GOT3 (cell line): Measurements from ENCODE around the gene TMEM161A.
"Not testable (repeated sequence)": the region's sequence is repeated elsewhere in the genome, so short reads cannot be mapped to it uniquely, and the experiment has no call there.

ENCODE experiments used
- DNase-seq: peaks from one replicate; lab custom pipeline; 2025; ENCODE audit warnings: mixed read lengths; lab: John Stamatoyannopoulos, UW

The TMEM161A gene

DNA sequence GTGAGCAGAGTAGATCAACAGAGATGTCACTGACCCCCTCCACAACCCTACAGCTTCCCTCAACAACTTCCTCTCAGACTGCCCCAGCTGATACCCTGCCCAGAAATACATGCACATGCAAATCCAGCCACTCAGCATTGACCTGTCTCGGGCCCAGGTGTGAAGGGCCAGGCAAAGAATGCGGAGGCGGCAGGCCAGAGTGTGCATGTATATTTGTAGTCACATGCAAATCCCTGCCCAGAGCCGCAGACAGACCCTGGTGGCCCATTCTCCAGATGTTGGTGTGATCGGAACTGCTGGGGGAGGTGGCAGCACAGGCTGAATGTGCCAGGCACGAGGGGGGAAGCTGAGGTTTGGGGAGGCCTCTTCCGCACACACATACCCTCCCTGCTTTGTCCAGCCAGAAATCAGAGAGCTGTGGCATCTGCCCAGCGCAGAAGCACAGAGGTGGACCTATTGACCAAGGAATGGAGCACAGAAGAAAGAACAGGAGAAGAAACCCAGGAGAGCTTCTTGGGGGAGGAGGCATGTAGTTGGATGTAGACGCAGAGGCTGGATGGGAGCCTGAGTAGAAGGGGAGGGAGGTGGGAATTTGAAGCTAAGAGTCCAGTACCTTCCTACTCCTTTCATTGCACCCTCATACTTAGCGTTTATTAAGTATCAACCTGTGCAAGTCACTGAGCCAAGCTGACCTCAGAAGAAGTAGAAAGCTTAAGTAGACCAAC, 17.4 kb upstream of the TMEM161A start:
- no peak for DNase-seq

DNA sequence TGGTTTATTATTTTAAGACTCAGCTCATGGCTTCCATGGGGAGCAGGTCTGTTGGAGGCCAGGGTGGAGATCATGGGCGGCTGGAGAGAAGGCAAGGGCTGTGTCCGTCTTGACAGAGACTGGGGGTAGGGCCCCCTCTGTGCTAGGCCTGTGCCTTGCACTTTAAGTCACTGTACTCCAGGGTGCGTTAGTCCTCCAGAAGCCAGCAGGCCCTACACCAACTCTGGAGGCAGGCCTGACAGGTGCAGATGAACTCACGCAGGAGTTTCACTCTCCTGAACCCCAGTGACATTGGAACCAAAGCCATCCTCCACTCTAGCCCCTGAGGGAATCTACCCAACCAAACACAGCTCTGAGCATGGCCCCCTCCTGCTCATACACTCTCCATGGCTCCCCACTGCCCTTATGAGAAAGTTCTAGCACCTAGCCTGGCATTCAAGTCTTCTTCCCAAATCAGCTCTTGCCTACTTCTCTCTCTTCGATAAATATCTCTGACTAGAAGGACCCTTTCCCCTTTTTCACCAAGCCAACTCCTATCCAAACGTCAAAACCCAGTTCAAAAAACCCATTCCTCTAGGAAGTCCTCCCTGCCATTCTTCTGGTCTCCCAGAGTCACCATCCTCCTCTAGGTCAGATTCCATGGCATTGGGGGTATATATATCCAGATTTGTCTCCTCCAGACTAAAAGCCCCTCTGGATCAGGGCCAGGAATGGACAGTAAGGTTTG, 16.7 kb upstream of the TMEM161A start:
- DNase-seq, result no peak

DNA sequence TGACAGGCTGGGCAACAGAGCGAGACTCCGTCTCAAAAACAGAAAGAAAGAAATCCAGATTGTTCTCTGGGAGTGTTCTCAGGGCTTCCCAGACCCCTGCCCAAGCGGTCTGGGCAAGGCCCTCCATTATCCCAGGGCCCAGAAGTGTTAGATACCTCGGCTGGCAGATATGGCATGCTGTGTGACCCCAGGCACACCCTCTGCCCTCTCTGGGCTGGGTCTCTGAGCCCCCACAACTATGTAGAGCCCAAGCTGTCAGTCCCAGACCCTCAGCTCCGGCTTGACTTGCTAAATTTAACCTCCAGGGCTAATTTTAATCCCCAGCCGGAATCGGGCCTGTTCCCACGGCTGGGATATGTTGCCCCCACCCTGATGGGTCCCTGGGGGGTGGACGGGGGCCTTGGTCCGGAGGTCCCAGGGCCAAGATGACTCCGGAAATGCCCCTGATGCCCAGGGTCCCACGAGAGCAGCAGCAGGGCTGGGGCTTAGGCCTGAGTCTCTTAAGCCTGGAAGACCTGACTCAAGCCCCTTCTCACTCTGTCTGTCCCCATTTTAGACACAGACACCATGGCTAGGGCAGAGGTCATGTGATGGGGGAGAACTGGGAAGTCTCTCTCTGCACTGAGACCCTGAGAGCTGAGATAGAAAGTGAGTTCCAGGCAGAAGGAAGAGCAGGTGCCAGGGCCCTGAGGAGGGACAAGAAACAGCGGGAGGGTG, 14.5 kb upstream of the TMEM161A start:
- no peak for DNase-seq

DNA sequence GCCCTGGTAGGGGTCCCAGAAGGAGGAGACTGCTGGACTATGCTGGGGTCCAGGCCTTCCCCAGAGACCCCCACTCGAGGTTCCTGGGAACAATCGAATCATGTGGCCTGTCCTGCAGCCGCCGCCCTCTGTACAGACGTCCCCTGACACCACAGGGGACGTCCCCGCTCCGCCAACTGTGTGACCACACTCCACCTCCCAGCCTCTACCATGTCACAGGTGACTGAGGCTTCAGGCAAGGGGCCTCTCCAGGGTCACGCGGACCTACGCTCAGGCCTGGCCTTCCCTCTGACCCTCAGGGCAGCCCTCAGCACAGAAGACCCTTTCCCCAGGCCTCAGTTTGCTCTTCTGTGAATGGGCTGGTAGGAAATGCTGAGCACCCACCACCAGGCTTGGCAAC, 13.1 kb upstream of the TMEM161A start:
- no peak for DNase-seq

DNA sequence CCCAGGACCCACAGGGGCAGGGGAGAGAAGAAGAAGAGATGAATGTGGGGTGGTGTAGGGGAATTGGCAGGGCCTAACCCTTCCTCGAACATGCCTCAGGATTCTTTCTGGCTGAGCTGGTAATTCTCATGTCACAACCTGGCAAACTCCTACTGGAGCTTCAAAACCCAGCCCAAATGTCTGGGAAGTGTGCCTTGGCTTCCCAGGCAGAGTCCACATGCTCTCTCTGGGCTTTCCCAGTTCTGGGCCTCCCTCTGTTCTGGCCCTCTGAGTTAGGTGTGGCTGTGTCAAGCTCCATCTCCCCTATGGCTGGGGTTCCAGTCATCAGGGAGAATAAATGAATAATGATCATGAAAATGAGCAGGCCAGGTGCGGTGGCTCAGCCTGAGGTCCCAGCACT, 11.2 kb upstream of the TMEM161A start:
- no peak for DNase-seq

DNA sequence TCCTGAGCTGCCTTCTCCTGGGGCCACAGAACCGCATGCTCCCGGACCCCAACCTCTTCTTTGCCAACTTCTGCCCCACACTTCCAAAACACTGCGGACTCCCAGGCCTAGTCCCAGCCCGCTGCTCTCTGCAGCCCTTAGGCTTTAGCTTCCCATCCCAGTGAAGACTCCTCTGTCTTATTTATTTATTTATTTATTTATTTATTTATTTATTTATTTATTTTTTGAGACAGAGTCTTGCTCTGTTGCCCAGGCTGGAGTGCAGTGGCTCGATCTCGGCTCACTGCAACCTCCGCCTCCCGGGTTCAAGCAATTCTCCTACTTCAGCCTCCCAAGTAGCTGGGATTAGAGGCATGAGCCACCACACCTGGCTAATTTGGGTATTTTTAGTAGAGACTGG, 10.2 kb upstream of the TMEM161A start:
- DNase-seq, result not testable (repeated sequence)

DNA sequence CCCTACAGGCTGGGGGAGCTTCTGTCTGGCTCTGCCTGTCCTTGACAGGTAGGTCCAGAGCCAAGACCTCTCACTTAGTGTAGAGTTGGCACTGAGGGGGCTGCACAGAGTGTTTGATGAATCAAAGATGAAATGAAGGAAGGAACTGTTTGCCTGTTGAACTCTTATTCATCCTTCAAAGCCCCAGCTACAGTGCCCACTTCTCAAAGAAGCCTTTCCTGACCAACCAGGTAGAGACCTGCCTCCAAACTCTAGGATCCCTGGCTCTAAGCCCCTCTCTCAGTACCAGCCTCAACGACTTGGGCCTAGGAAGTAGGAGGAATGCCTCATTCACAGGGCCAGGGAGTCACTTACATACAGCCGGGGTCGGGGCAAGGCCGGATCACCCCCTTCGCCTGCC, 9.1 kb upstream of the TMEM161A start:
- DNase-seq, result no peak

DNA sequence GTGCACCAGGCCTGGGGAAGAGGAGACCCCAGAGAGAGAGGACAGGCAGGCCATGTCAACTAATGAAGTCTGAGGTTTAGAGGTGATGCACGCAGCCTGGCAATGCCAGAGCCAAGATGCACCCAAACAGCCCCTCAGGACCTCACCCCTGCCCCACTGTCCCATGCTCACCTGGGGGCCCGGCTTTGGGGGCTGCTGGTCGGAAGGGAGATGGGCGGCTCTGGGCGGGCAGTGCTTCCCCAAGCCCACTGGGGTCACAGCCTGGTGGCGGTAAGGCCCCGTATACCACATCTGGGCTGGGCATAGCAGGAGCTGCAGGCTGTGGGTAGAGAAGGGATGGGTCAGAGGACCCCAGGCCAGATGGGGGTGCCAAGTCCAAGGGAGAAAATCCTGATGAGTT, 8.6 kb upstream of the TMEM161A start:
- no peak for DNase-seq

DNA sequence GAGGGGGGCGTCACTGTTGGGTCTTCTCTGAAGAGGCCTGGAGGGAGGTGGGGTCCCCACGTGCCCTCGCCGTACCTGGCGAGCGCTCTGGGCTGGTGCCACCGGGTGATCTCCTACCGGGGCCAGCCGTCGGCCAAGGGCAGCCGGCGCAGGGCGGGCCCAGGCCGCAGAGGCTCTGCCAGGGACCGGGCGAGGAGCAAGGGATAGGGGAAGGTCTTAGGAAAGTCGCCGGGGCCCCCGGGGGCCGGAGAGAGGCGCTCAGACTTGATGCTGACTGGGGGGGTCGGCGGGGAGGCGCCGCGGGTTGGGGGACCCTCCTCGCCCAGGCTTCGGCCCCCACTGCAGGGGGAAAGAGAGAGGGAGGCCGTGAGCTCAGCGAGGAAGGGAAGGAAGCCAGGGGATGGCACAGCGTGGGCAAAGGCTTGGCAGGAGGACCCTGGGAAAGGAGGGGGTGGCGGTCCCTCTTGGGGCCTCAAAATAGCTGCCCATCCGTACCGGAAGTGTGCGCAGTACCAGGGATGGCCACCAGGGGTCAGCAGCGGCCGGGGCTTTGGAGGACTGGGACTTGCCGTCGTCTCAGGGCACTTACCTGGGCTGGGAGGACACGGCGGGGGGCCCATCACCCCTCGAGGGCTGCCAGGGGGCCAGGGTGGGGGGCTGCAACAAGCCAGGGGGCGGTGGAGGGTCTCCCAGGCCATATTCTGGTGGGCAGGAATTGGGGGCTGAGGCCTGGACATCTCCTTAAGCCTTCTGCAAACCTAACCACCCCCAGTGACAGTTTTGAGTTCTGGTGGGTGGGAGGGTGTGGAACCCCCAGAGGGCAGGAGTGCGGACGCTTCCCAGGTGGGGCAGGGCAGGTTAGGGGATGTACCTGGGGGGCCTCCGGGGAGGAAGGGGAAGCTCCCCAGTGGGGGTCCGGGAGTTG, 7.7 kb upstream of the TMEM161A start:
- peak; percentile 39 for DNase-seq

DNA sequence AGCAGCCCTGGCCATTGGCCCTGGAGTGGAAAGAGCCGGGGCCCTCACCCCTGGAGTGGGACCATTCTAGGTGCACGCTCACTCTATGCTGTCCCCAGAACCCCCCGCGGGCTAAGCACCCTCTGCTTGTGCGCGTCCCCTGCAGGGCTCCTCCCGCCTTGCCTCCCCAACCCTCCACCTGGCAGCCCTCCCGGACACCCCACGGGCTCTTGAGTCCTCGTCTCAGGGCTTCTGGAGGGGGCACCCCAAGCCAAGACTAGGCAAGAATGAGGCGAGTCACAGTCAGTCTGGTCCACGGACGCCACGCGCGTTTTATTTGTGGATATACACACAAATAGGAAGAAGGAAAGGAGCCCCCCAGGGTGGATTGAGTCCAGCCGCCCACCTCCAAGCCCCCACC, 7.0 kb upstream of the TMEM161A start:
- no peak for DNase-seq

DNA sequence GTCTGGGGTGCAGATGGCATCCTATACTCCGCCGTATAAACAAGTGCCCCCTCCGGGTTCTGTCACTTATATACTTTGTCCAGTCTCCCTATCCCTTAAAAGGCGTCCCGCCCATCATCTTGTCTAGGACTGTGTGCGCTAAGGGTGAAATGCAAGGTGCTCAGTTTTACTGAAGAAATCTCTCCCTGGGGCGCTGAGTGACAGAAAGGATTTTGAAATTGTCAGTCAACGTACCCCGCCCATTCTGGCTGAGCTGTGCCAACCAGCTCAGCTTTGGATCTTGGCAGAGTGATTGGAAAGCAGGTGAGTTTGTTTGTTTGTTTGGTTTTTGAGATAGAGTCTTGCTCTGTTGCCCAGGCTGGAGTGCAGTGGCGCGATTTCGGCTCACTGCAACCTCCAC, 4.1 kb upstream of the TMEM161A start:
- no peak for DNase-seq

DNA sequence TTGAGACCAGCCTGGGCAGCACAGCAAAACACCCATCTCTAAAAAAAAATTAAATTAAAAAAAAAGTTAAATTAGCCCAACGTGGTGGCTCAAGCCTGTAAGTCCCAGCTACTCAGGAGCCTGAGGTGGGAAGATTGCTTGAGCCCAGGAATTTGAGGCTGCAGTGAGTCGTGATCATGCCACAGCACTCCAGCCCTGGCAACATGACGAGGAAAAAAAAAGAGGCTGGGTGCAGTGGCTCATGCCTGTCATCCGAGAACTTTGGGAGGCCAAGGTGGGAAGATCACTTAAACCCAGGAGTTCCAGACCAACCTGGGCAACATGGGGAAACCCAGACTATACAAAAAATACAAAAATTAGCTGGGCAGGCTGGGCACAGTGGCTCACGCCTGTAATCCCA, 2.2 kb upstream of the TMEM161A start:
- DNase-seq, result no peak

DNA sequence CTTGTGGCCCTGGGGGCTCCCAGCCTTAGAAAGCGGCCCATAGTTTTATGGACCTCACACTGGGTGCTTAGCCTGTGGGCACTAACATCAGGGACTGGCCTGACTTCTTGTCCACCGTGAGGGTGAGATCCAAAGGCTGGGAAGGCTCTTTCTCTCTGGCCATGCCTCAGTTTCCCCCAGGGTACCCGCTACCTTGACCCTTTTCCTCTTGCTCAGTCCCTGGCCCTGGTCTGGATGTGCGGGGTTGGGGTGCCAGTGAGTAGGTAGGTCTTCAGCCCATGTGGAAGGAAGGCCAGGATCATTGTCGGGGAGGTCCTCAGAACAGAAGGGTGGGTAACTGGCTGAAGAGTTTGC, 1.6 kb upstream of the TMEM161A start:
- no peak for DNase-seq

DNA sequence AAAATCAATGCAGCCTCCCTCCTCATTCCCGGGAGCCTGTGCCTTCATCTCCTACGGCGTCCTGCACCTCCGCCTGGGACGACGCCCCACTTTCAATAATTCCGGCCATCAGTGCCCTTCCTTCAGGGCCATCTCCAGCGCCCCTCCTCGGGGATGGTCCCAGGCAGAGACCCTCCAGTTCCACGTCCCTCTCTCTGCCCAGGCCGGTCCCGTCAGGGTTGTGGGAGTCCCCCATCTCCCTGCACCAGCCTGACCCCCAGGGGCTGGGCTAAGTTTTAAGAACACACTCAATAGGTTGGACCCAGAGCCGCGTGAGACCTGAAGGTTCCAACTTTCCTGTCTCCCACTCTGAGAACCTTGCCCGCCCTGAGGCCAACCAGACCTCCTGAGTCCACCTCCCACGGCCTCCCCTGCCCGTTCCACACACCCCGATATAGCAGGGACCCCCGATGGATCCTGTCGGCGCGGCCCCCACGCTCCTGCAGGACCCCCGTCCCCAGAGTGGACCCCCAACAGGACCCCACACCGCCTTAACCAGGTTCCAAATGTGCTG, 646 bp downstream of the TMEM161A start:
- DNase-seq, result no peak

DNA sequence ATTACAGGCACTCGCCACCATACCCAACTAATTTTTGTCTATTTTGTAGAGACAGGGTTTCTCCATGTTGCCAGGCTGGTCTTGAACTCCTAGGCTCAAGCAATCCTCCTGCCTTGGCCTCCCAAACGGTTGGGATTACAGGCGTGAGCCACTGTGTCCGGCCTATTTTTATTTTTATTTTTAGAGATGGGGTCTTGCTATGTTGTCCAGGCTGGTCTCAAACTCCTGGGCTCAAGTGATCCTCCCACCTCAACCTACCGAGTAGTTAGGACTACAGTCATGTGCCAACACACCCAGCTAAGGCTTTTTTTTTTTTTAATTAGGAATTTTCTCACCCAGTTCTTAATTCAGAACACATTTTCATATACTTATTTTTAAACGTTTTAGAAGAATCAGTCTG, 2.6 kb downstream of the TMEM161A start:
- DNase-seq, result not testable (repeated sequence)

DNA sequence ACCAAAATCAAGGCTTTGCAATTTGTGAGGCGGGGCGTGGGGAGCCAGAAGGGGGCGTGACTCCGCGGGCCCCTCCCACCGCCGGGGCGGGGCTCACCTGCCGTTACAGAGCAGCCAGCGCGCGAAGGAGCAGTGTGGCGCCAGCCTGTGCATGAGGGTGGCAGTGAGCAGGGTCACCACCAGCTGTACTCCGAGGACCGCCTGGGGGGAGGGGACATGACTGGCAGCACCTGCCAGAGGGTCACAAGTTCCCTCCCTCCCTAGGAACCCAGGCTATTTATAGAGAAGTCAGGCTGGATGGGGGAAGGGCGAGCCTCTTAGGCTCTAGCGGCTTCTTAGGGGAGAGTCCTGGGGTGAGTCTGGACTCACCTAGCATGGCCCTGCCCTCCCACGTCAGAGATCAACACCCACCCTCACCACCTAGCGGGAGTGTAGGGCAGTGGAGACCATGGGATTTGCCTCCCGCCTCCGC, 3.6 kb downstream of the TMEM161A start:
- DNase-seq, result no peak

DNA sequence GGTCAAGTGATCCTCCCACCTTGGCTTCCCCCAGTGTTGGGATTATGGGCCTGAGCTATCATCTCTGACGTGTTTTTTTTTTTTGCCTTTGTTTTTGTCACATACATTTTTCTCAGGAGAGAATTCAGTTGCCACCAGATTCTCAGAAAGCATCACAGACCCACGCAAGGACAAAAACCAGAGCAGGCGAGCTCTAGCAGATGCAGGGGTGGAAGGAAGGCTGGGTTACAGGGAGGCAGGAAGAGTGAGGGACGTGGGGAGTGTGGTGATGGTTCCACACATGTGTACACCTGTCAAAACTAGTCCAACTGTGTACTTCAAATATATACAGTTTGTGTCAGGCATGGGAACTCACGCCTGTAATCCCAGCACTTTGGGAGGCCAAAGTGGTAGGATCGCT, 4.3 kb downstream of the TMEM161A start:
- DNase-seq, result no peak

DNA sequence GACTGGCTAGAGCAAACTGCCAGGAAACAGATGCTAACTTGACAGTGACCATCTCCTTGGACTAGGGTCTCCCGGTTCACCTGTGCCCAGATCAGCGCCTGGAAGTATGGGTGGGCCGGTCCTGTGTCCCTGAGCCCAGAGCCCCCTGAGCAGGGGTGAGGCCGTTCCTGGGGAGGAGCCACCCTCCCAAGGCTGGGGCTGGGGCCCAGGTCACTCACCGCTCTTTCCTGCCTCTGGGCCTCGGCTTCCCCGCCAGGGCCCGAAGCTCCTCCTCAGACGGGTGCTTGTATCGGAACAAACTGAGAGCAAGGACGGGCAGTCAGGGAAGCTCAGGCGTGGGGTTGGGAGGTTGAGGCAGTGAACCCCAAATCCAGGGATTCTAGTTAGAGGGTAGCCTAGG, 5.4 kb downstream of the TMEM161A start:
- no peak for DNase-seq

DNA sequence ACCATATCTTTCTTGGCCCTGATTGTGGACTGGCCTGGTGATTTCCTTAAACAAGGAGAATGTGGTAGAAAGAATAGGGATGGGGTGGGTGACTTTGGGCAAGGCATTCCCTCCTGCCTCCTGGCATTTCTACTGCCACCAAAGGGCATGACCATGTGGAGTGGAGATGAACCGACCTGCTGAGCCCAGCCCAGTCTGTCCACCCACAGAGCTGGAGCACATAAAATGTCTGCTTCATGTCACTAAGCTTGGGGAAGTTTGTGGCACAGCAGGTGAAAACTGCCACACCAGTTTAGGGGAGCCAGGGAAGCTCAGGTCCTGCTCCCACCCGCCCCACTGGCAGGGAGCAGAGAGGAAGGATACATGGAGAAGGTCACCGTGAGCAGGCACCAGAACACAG, 6.3 kb downstream of the TMEM161A start:
- no peak for DNase-seq

DNA sequence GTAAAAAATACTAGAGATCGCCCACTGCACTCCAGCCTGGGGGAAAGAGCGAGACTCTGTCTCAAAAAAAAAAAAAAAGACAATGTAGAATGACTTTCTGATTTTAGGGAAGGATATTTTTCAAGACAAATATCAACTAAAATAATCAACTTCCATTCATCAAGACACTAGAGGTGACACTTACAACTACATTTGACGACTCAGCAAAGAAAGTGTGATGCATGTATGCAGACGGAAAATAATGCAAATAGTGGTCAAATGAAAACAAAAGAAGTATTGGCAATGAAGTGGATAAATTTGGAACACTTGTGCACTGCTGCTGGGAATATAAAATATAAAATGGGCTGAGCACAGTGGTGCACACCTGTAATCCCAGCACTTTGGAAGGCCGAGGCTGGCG, 12.2 kb downstream of the TMEM161A start:
- DNase-seq, result no peak

DNA sequence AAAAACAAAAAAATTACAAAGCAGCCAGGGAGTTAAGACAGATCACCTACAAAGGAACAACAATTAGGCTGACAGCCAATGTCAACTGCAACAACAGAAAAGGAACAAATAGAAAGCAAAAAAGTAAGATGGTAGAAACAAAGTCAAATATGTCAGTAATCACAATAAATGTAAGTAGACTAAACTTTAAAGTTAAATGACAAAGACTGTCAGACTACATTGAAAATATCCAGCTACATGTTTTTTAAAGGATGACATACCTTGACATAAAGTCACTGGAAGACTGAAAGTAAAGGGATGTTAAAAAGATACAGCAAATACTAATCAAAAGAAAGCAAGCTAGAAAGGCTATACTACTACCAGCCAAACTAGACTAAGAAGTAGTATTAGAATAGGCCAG, 14.9 kb downstream of the TMEM161A start:
- no peak for DNase-seq

DNA sequence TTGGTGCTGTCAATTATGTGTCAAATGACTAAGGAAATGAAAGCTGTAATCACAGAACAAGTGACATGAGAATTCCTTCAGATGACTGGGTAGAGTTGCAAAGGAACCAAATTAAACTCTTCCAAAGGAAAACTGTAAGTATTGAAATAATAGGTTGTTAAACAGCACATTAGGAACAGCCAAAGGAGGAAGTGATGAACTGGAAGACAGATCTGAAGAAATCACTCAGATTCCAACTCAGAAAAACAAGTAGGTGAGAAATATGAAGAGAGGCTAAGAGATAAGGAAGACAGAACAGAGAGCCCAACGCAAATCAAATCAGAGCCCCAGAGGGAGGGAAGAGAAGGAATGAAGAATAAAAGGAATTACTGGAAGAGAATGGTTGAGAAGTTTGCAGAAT, 15.4 kb downstream of the TMEM161A start:
- DNase-seq, result no peak
